ENCODE results near the gene MUC6.

DNA sequence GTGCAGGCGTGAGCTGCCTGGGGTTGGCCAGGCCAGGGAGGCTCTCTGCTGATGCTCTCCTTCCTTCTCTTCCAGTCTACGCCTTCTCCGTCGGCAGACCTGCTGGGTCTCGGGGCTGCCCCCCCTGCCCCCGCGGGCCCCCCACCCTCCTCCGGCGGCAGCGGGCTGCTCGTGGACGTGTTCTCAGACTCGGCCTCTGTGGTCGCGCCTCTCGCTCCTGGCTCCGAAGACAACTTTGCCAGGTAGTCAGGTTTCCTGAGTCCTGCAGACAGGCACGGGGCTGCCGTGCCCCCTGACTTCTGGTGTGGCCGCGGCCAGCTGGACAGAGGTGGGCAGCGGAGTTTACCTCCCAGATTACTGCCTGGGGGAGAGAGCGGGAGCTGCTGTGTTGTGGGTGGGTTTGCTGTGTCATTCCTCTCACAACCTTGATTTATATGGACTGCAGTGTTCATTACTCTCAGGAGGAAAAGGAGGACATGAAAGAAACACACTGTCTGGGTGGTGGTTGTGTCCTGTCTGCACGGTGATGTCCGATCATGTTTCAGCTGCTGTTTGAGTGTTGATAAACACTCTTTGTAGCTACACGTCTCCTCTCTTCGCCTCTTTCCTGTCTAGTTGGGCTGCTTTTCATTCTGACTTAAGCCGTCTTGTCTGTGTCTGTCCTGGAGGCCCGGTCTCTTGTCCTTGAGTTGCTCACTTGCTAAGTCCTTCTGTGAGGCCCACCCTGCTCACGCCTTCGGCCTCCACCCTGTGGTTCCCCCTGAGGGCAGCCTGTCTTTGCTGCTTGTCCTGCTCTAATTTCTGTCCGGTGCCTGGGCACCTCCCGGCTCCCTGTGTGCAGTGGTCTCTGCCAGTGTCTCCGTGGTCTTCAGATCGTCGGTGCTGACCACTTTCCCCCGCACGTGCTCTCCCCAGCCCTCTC, 35.9 kb downstream of the MUC6 start:
- TF ChIP-seq EP300 (IDR thresholded peaks at IDR 0.05; ENCODE audit: borderline replicate concordance in 1 of 2, low read depth in 1 of 2, low read length in 1 of 2) (no peak), FOXJ3 (CRISPR knock-in tag; IDR thresholded peaks at IDR 0.05) (no peak), NRF1 (IDR thresholded peaks at IDR 0.05; ENCODE audit: low read depth, low read length) (no peak), RCOR1 (IDR thresholded peaks at IDR 0.05; ENCODE audit: low read length) (no peak), EZH2phosphoT487 (IDR thresholded peaks at IDR 0.05; ENCODE audit: borderline replicate concordance, low read depth) (no peak), YY1 (IDR thresholded peaks at IDR 0.05; ENCODE audit: low read depth) (no peak)
- TF ChIP-seq, protein P1, sequence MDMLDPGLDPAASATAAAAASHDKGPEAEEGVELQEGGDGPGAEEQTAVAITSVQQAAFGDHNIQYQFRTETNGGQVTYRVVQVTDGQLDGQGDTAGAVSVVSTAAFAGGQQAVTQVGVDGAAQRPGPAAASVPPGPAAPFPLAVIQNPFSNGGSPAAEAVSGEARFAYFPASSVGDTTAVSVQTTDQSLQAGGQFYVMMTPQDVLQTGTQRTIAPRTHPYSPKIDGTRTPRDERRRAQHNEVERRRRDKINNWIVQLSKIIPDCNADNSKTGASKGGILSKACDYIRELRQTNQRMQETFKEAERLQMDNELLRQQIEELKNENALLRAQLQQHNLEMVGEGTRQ (IDR thresholded peaks at IDR 0.05; ENCODE audit: borderline replicate concordance, low read depth, low read length) = no peak
- TF ChIP-seq, protein P2, sequence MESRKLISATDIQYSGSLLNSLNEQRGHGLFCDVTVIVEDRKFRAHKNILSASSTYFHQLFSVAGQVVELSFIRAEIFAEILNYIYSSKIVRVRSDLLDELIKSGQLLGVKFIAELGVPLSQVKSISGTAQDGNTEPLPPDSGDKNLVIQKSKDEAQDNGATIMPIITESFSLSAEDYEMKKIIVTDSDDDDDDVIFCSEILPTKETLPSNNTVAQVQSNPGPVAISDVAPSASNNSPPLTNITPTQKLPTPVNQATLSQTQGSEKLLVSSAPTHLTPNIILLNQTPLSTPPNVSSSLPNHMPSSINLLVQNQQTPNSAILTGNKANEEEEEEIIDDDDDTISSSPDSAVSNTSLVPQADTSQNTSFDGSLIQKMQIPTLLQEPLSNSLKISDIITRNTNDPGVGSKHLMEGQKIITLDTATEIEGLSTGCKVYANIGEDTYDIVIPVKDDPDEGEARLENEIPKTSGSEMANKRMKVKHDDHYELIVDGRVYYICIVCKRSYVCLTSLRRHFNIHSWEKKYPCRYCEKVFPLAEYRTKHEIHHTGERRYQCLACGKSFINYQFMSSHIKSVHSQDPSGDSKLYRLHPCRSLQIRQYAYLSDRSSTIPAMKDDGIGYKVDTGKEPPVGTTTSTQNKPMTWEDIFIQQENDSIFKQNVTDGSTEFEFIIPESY (IDR thresholded peaks at IDR 0.05; ENCODE audit: borderline replicate concordance, low read depth) = no peak

Data from SK-N-SH (cell line).